Lung (tissue), 12 donors: ENCODE results near the gene GPR176. TPM values are rescaled to one million over a fixed set of nuclear protein-coding genes. Genes with fewer than 3 reads are reported as not detected.

Experiments used
- ATAC-seq: fragments of 200-7000 bp; cut with Tn5 transposase; one replicate; pipeline ENCODE4 v1.9.1; 2020; ENCODE audit warnings: moderate number of reproducible peaks; ENCODE audit not compliant: insufficient read depth, low FRiP score
- DNase-seq, 3 donors: peaks; one replicate each; pipeline ENCODE4 v3.0.0-alpha.2; 2013 to 2017
- H3K27ac ChIP-seq, 2 donors: one replicate each; pipeline ENCODE4 v1.5.1; 2013; ENCODE audit warnings: mild to moderate bottlenecking in 2 of 2, moderate library complexity in 2 of 2, control low read depth in 1 of 2, inconsistent platforms in 1 of 2, low read depth in 1 of 2, low read length in 1 of 2
- H3K27me3 ChIP-seq, 3 donors: one replicate each; pipeline ENCODE4 v1.5.1; 2013; ENCODE audit warnings: low read length in 2 of 3; ENCODE audit not compliant: control insufficient read depth in 3 of 3, insufficient read depth in 3 of 3
- H3K36me3 ChIP-seq, 4 donors: one replicate each; pipeline ENCODE4 v1.5.1; 2013; ENCODE audit warnings: low read length in 4 of 4, mild to moderate bottlenecking in 1 of 4, moderate library complexity in 1 of 4; ENCODE audit not compliant: control insufficient read depth in 4 of 4, insufficient read depth in 4 of 4
- H3K4me1 ChIP-seq, 5 donors: one replicate each; pipeline ENCODE4 v1.5.1; 2013; ENCODE audit warnings: low read length in 5 of 5, mild to moderate bottlenecking in 2 of 5, moderate library complexity in 1 of 5; ENCODE audit not compliant: control insufficient read depth in 5 of 5, insufficient read depth in 5 of 5
- H3K4me3 ChIP-seq: one replicate; pipeline ENCODE4 v1.5.1; 2013; ENCODE audit warnings: mild to moderate bottlenecking, control low read depth, moderate library complexity
- H3K9ac ChIP-seq, 2 donors: one replicate each; pipeline ENCODE4 v1.5.1; 2013; ENCODE audit warnings: low read length in 2 of 2, control low read depth in 1 of 2; ENCODE audit not compliant: insufficient read depth in 1 of 2
- H3K9me3 ChIP-seq, 4 donors: one replicate each; pipeline ENCODE4 v1.5.1; 2013; ENCODE audit warnings: low read length in 3 of 4, mild to moderate bottlenecking in 1 of 4, moderate library complexity in 1 of 4; ENCODE audit not compliant: control insufficient read depth in 4 of 4, insufficient read depth in 3 of 4
- CTCF ChIP-seq: IDR thresholded peaks from 2 replicates; pipeline ENCODE4 v1.5.1; 2012; ENCODE audit warnings: mild to moderate bottlenecking; ENCODE audit errors: control extremely low read depth, extremely low read depth
- WGBS, 2 donors: extraction: QIAGEN DNeasy Blood & Tissue Kit; methylation state at CpG; one replicate each; pipeline ENCODE4 v1.1.7; 2013; 5-methylcytosine and 5-hydroxymethylcytosine counted together
- polyA plus RNA-seq, 2 donors: library from polyadenylated mRNA; stranded (reverse); fragments of 200-250 nt; gene quantifications; one replicate each; pipeline ENCODE4 v1.2.1, GENCODE V29; 2013
- total RNA-seq, 2 donors: library from RNA; depleted of rRNA in 1 of 2; stranded (reverse); fragments of >200 nt in 1 of 2; gene quantifications; one replicate each; pipeline ENCODE4 v1.2.1, GENCODE V29; 2014 to 2021
- donor health status: control.
- donor health status: control.
- donor health status: Bipolar disorder and iron deficiency.
- donor health status: healthy.
- donor health status: DM: yes; HTN: yes; CAD: no.

The GPR176 gene
- total and polyA plus RNA-seq, 4 donors = 1.7 to 9.0 (median 6.6) TPM

- peaks cover 0 to 11% (median 4%) of the 10 kb centered on the region in 5 donors for H3K4me1 ChIP-seq
- peak overlapping the region; percentile 21 to 65 for H3K27ac ChIP-seq
- H3K36me3 ChIP-seq = no peaks in the 10 kb centered on the region
- no peak for TF ChIP-seq CTCF
- H3K9ac ChIP-seq = peak overlapping the region in 1 of 2 donors; percentile 77
- H3K9me3 ChIP-seq = no peaks in the 10 kb centered on the region
- 3 to 7% methylated on average over 10 of the region's 10 CpGs for WGBS, 2 donors
- H3K4me3 ChIP-seq = peak overlapping the region; percentile 87
- ATAC-seq (no peak), DNase-seq (peak in 2 of 3 donors; percentile 18 to 46)
- H3K27me3 ChIP-seq = no peaks in the 10 kb centered on the region
These were observed 136.7 kb downstream of the GPR176 start for GRCh38 chr15:39783244-39783820.

GRCh38 chr15:39782441-39783138, 137.5 kb downstream of the GPR176 start, which contains the start of gene FSIP1:
Gene FSIP1 (minus strand): TSS chr15:39782841. CDS start chr15:39776524, 6,317 bp downstream.
- peak within 1 kb of the TSS; percentile 87 for H3K4me3 ChIP-seq
- H3K27me3 ChIP-seq = peaks cover 0 to 3% (median 0%) of the 10 kb centered on the region in 3 donors
- peak within 1 kb of the TSS; percentile 65 to 75 for H3K27ac ChIP-seq
- 0% methylated on average over 60 to 64 of the region's 64 CpGs for WGBS, 2 donors
- DNase-seq (peak; percentile 97 to 98 (median 98)), ATAC-seq (peak; percentile 99)
- TF ChIP-seq CTCF = no peak
- H3K9ac ChIP-seq = peak within 1 kb of the TSS in 1 of 2 donors; percentile 77
- peaks cover 0 to 17% (median 3%) of the 10 kb centered on the region in 5 donors for H3K4me1 ChIP-seq
- H3K9me3 ChIP-seq = no peaks in the 10 kb centered on the region
- no peaks in the 10 kb centered on the region for H3K36me3 ChIP-seq

GRCh38 chr15:39781967-39782302, 138.1 kb downstream of the GPR176 start:
- Histone ChIP-seq H3K4me1 (peaks cover 0 to 17% (median 3%) of the 10 kb centered on the region in 5 donors), H3K4me3 (no peak overlapping the region), H3K36me3 (no peaks in the 10 kb centered on the region), H3K27me3 (peaks cover 0 to 3% (median 0%) of the 10 kb centered on the region in 3 donors), H3K9me3 (no peaks in the 10 kb centered on the region), H3K27ac (peak overlapping the region in 1 of 2 donors; percentile 38), H3K9ac (peak overlapping the region in 1 of 2 donors; percentile 52)
- no peak for ATAC-seq
- DNase-seq = no peak
- no peak for TF ChIP-seq CTCF
- WGBS, 2 donors = 29 to 53% methylated on average over 2 of the region's 2 CpGs
